Esophagus mucosa (tissue), 1 donor: ENCODE data around the gene FBXO28. TPM values are rescaled to one million over a fixed set of nuclear protein-coding genes. Genes with fewer than 3 reads are reported as not detected.
"Not testable (repeated sequence)": the region's sequence is repeated elsewhere in the genome, so short reads cannot be mapped to it uniquely, and the experiment has no call there.

ENCODE experiments used
- ATAC-seq: fragments of 200-7000 bp; cut with Tn5 transposase; one replicate; pipeline ENCODE4 v1.9.1; 2020
- total RNA-seq: library from RNA; stranded (reverse); gene quantifications from one replicate; pipeline ENCODE4 v1.2.4, GENCODE V29; 2023
- donor health status: DM: yes; HTN: yes; CAD: no.

Gene FBXO28
- total RNA-seq, 1 donor from 2014 or later = 23.7 TPM

DNA sequence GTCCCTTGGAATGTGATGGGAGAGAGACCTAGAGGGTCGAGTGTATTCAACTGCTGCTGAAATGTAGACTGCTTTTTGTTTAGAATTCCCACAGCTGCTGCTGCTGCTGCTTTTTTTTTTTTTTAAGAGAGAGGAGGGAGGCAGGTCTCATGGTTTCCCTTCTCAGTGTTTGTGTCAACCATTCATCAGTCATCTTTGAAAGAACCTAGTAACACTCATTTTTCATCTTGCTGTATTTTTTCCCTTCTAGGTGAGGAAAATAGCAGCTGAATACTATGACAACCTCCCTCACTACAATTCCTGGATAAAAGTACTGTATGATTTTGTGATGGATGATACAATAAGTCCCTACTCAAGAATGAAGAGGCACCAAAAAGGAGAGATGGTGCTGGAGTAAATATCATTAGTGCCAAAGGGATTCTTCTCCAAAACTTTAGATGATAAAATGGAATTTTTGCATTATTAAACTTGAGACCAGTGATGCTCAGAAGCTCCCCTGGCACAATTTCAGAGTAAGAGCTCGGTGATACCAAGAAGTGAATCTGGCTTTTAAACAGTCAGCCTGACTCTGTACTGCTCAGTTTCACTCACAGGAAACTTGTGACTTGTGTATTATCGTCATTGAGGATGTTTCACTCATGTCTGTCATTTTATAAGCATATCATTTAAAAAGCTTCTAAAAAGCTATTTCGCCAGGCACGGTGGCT is 78.3 kb downstream of the FBXO28 start:
- ATAC-seq = no peak

DNA sequence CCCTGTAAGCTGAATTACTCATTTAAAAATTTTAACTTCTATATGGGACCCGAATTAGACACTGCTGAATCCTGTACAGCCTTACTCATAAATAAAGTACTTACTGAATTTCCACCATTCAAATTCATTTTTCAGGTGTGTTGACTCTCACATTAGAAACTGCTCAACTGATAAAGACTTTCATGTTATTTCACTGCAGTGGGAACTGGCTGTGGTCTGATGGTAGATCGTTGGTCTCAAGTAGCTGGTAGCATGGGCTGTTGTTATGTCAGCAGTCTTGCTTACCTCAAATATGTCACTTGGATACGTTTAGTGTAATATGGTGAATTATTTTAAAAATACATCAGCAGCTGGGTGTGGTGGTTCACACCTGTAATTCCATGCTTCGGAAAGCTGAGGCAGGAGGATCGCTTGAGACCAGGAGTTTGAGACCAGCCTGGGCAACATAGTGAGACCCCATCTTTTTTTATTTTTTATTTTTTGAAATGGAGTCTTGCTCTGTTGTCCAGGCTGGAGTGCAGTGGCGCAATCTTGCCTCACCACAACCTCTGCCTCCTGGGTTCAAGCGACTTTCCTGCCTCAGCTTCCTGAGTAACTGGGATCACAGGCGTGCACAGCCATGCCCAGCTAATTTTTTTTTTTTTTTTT is 79.5 kb downstream of the FBXO28 start:
- no peak for ATAC-seq

DNA sequence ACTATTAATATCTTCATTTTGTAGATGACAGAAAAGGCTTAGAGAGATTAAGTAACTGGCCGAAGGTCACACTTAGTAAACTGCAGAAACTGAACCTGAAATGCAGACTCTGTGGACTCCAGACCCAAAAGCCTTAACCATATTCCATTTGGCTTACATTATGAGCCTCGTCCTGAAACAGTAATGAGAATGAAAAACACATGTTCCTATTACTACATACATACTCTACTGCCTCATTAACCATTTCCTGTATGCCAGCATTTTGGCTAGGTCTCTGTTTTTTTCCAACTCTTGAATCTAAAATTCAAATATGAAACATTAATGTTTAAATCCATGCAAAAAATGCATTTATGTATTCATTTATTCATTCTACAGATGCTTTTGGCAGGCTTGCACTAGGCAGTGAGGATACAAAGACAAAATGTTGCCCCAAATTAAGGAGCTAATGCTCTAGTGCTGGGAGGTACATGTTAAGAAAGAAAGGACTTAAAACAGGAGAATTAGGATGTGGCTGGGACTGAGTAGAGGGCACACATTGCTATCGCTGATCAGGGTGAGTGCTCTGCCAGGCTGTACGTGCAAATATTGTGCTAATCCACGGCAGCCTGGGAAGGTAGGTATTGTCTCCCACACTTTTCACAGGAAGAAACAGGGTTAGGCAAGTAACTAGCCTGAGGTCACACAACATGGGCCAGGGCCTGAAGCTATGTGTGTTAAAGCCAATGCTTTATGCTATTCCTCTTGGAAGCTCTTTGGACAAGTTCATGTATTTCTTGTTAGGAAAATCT is 83.1 kb downstream of the FBXO28 start:
- no peak for ATAC-seq

DNA sequence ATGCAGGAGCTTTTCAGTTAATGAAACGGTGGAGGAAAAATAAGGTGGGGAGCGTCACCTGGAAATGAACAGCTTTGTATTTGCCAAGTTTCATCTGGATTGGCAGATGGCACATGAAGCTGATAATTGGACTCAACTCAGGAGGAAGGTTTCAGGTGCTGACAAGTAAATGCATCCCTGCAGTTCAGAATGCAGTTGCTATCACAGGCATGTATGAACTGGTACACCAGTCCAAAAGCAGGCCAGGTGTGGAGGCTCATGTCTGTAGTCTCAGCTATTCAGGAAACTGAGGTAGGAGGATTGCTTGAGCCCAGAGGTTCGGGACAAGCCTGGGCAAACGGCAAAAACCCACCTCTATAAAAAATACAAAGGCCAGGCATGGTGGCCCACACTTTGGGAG is 84.7 kb downstream of the FBXO28 start:
- peak; percentile 88 for ATAC-seq

DNA sequence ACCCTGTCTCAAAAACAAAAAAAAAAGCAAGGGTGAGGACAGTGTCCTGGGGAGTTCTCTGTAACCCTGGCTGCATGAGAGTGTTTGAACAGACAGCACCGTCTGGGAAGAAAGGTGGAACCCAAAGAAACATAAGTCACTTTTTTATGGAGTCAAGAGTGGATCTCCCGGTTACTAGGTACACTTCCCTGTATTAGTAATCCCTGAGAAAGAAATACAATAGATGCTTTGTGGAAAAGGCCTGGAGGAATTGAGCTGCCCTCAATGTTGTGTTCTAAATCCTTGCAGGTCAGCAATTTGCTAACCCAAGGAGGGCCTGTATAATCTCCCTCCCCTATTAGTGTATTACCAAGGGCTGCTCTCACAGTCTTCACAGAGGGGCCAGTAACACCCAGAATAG is 85.8 kb downstream of the FBXO28 start:
- ATAC-seq = peak; percentile 49

- no peak for ATAC-seq
Measured at GRCh38 chr1:224201383-224201782, 87.5 kb downstream of the FBXO28 start.

DNA sequence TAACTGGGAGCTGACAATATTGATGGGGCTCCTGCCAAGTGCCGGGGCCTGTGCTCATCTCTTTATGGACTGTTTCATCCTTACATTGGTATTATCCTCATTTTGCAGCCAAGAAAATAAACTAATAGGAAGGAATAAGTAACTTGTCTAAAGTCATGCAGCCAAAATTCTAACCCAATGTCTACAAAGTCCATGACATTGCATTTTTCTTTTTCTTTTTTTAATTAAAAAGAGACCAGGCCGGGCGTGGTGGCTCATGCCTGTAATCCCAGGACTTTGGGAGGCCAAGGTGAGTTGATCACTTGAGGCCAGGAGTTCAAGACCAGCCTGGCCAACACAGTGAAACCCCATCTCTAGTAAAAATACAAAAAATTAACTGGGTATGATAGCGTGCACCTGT is 87.9 kb downstream of the FBXO28 start:
- ATAC-seq = no peak

DNA sequence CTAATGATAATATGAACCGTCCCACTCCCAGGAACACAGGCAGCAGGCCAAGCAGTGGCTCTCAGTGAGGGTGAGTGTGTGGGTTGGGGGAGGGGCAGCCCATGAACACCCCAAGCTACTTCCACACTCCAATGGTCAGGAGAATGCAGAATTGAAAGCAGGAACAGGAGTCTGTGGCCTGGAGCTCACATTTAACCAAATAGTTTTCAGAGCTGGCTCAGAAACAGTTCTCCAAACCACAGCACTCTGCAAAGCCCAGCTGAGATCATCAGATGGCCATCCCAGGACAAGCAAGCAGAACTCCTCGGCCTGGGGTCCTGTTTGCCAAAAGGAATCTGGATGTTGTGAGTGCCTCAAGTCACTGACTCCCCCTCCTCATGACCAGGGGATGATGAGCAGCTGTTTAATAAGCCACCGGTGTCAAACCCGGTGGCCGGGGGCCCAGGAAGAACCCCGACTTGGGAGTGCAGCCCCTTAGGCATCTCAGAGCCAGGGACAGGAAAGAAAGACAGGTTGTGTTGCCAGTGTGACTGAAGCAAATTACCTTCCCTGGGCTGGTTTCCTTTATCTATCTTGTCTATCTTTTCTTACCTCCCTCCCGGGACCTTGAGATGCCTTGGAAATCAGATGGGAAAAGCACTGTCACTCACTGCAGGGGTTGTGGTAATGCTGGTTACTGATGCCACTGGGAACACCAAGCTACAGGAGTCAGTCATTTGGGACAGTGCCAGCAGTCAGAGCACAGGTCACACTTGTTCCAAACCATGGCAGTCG is 89.5 kb downstream of the FBXO28 start:
- no peak for ATAC-seq

DNA sequence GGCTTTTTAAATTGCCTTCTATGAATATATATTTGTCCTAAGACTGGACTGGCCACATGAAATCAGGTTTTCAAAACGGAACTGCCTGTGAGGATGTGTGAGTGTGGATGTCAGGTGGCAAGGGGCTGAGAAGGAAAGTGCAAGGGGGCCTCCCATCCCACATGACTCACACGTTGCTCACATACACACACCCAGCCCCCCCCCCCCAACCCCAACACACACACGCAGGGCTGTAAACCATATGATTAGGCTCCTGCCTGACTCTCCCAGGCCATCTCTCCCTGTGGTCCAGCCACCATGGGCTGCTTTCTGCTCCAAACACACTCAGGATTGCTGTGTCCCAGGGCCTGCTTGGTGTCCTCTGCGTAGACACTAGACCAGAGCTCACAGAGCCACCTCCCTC is 91.5 kb downstream of the FBXO28 start:
- ATAC-seq = peak; percentile 46

DNA sequence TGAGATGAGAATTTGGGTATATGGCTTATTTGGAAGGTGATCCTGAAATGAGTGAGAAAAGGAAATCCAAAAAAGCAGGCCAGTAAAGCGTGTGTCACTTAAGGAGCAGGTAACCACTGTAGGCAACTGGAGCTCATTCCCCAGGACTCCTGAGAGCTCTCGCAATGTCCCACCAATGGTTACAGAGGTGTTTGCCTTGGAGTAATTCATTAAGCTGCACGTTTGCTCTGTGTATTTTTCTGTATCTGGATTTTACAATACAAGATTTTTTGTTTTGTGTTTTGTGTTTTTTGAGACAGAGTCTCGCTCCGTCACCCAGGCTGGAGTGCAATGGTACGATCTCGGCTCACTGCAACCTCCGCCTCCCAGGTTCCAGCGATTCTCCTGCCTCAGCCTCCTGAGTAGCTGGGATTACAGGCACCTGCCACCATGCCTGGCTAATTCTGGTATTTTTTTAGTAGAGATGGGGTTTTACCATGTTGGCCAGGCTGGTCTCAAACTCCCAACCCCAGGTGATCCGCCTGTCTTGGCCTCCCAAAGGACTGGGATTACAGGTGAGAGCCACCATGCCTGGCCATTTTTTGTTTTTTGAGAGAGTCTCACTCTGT is 92.1 kb downstream of the FBXO28 start:
- ATAC-seq = not testable (repeated sequence)

DNA sequence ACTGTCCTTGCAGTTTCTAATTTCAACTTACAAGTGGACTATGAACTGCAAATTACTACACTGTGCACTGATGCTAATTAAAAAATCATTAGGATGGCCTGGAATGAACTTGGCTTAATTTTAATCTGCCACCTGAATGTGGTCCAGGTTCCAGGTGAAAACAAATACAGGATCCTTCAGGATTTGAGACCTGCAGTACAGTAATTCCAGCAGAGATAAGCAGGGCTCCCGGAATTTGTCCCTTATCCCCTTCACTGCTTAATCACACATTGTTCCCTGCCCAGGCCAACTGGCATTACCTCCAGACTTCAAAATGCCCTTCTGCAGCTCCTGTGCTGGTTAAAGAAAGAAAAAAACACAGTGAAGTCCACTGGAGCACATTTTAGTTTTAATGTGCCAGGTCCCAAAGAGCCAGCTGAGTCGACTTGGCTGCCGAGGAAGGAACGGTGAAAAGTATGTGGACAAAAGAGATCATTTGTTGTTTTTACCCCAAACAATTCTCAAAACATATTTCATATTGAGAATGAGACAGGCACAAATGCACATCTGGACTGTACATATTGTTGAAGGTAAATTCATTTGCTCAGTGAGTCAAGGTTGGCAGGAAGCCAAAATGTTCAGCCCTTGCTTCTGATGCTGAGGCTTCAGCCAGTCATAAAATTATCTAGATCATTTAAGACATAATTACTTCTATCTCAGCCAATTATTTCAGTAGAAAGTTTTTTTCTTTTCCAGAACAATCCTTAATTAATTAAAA is 97.5 kb downstream of the FBXO28 start:
- no peak for ATAC-seq

Other genes starting within 250 kb of the FBXO28 start
- gene DEGS1, start 69.1 kb downstream of the FBXO28 start, total RNA-seq = 31.3 TPM
- gene NVL, start 216.1 kb downstream of the FBXO28 start, total RNA-seq = 15.7 TPM
- 59.4 TPM for gene CNIH4, start 242.8 kb downstream of the FBXO28 start, total RNA-seq